ENCODE results near the gene GRM8.

Gene GRM8

GRCh38 chr7:127254163-127254684 lies 1.5 kb upstream of the GRM8 start:
- Histone ChIP-seq H3K4me1 (ENCODE audit: control insufficient read depth, insufficient read depth, low read length) (no peaks in the 10 kb centered on the region), H3K4me3 (ENCODE audit: insufficient read depth, low read depth, low read length) (peak overlapping the region; percentile 79), H3K27ac (ENCODE audit: insufficient read depth, low read depth, low read length, poor library complexity, severe bottlenecking) (no peak overlapping the region), H3K27me3 (ENCODE audit: control insufficient read depth, insufficient read depth, low read length, poor library complexity, severe bottlenecking) (peaks cover 50% of the 10 kb centered on the region), H3K36me3 (ENCODE audit: control insufficient read depth, insufficient read depth, low read length) (no peaks in the 10 kb centered on the region), H3K9me3 (ENCODE audit: control insufficient read depth, low read length) (no peaks in the 10 kb centered on the region)
- WGBS, 2 experiments, result 41 to 42% methylated on average over 10 to 11 of the region's 11 CpGs

DNA sequence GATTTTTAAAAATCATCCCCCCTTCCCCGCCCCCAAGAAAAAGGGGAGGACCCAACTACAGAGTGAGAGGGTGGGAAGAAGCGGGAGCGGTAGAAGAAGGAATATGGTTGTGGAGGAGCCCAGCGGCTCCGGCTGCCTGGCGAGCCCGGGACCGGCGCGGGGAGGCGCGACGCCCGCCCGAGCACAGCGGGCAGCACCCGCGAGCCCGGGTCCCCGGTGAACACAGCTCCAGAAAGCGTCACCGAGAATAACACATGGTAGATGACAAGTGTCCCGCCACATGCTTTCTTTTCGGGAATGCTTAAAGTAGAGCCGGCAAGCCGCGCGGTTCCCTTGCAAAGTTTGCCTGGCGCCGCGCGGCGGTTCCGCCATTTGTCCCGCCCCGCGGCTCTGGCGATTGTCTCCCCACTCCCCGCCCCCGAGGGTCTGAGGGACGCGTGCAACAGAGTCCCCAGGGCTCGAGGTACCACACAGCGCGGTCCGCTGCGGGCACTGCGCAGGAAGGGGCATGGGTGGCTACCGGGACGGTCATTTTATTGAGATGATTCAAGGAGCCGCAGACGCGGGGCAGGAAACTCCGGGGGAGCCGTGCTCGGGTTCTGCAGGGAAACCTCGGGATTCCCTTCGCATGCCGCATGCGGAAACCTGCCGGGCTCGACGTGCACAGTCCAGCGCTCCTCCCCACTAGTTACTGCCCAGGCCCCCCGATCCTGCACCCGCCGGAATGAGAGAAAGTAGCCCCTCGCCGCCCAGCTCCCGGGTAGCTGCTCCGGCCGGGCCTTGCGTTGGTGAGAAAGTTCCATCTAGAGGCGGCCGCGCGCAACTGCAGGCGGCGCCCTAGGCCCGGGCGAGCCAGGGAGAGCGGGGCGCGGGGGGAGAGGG lies 781 bp upstream of the GRM8 start:
- Histone ChIP-seq H3K27ac (ENCODE audit: insufficient read depth, low read depth, low read length, poor library complexity, severe bottlenecking) (no peak overlapping the region), H3K27me3 (ENCODE audit: control insufficient read depth, insufficient read depth, low read length, poor library complexity, severe bottlenecking) (peaks cover 57% of the 10 kb centered on the region), H3K36me3 (ENCODE audit: control insufficient read depth, insufficient read depth, low read length) (no peaks in the 10 kb centered on the region), H3K9me3 (ENCODE audit: control insufficient read depth, low read length) (no peaks in the 10 kb centered on the region), H3K4me3 (ENCODE audit: insufficient read depth, low read depth, low read length) (peak overlapping the region; percentile 79), H3K4me1 (ENCODE audit: control insufficient read depth, insufficient read depth, low read length) (no peaks in the 10 kb centered on the region)
- WGBS, 2 experiments, result 0 to 1% methylated on average over 83 to 84 of the region's 84 CpGs

DNA sequence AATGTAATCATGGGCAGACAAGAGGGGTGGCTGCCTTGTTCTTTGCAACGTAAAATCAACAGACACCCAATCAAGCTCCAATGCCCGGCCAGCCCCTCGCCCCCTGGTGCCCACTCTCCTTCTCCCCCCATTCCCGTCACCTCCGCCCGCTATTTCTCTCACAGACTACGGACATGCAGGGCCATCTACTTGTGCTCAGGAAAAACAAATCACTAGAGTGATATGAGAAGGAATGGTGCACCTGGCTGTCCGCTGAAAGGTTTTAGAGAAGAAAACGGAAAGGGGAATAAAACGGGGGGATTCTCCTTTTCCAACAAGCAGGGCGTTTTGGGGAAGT lies 396 bp downstream of the GRM8 start:
- no peak overlapping the region for H3K27ac ChIP-seq (ENCODE audit: insufficient read depth, low read depth, low read length, poor library complexity, severe bottlenecking)
- no peaks in the 10 kb centered on the region for H3K36me3 ChIP-seq (ENCODE audit: control insufficient read depth, insufficient read depth, low read length)
- H3K4me3 ChIP-seq (ENCODE audit: insufficient read depth, low read depth, low read length), result peak overlapping the region; percentile 79
- H3K4me1 ChIP-seq (ENCODE audit: control insufficient read depth, insufficient read depth, low read length), result no peaks in the 10 kb centered on the region
- 0% methylated on average over 10 to 11 of the region's 11 CpGs for WGBS, 2 experiments
- no peaks in the 10 kb centered on the region for H3K9me3 ChIP-seq (ENCODE audit: control insufficient read depth, low read length)
- H3K27me3 ChIP-seq (ENCODE audit: control insufficient read depth, insufficient read depth, low read length, poor library complexity, severe bottlenecking), result peaks cover 63% of the 10 kb centered on the region

GRCh38 chr7:127251465-127252376 lies 1.0 kb downstream of the GRM8 start:
- Histone ChIP-seq H3K27ac (ENCODE audit: insufficient read depth, low read depth, low read length, poor library complexity, severe bottlenecking) (no peak overlapping the region), H3K4me1 (ENCODE audit: control insufficient read depth, insufficient read depth, low read length) (no peaks in the 10 kb centered on the region), H3K4me3 (ENCODE audit: insufficient read depth, low read depth, low read length) (peak overlapping the region; percentile 79), H3K36me3 (ENCODE audit: control insufficient read depth, insufficient read depth, low read length) (no peaks in the 10 kb centered on the region), H3K9me3 (ENCODE audit: control insufficient read depth, low read length) (no peaks in the 10 kb centered on the region), H3K27me3 (ENCODE audit: control insufficient read depth, insufficient read depth, low read length, poor library complexity, severe bottlenecking) (peaks cover 63% of the 10 kb centered on the region)
- WGBS, 2 experiments, result 0% methylated on average over 81 of the region's 81 CpGs

- 7% methylated on average over 23 of the region's 23 CpGs for WGBS, 2 experiments
- H3K4me3 ChIP-seq (ENCODE audit: insufficient read depth, low read depth, low read length), result peak overlapping the region; percentile 79
These were observed 1.7 kb downstream of the GRM8 start for GRCh38 chr7:127251036-127251464.

DNA sequence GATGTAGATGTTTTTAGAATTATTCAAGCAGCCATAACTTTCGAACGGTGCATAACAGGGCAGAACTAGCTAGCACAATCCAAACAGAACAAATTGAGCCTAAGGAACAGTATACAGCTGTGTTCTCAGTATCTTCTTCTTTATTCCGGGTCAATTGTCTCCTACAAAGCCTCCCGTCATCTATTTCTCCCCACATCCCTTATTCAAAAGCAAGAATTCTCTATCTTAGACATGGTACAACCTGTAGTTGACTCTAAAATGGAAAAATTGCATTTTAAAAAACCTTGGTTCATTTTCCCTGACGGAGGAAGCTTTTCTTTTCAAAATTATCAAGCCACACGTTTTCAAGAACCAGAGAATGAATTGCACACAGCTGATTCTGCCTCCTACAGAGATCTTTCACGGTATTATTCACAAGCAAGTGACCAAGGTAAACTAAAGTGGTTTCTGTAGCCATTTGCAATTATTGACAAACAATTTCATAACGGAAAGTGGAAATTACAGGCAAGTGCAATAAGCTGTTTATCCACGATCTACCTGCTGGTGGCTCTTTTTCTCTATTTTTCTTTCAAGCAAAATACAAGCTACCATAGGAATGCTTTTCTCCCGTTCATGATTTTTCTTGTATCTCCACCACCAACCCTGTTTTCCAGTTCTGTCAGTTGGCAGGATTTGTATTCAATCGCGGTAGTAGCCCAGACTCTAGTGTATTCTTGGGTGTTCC lies 2.3 kb downstream of the GRM8 start:
- Histone ChIP-seq H3K27me3 (ENCODE audit: control insufficient read depth, insufficient read depth, low read length, poor library complexity, severe bottlenecking) (peaks cover 63% of the 10 kb centered on the region), H3K4me1 (ENCODE audit: control insufficient read depth, insufficient read depth, low read length) (no peaks in the 10 kb centered on the region), H3K9me3 (ENCODE audit: control insufficient read depth, low read length) (no peaks in the 10 kb centered on the region), H3K27ac (ENCODE audit: insufficient read depth, low read depth, low read length, poor library complexity, severe bottlenecking) (no peak overlapping the region), H3K36me3 (ENCODE audit: control insufficient read depth, insufficient read depth, low read length) (no peaks in the 10 kb centered on the region), H3K4me3 (ENCODE audit: insufficient read depth, low read depth, low read length) (peak overlapping the region; percentile 79)
- 37% methylated on average over 12 of the region's 12 CpGs for WGBS, 2 experiments

More at GRCh38 chr7:127251036-127251464, 1.7 kb downstream of the GRM8 start:
- H3K27me3 ChIP-seq (ENCODE audit: control insufficient read depth, insufficient read depth, low read length, poor library complexity, severe bottlenecking), result peaks cover 63% of the 10 kb centered on the region
- H3K4me1 ChIP-seq (ENCODE audit: control insufficient read depth, insufficient read depth, low read length), result no peaks in the 10 kb centered on the region
- no peaks in the 10 kb centered on the region for H3K36me3 ChIP-seq (ENCODE audit: control insufficient read depth, insufficient read depth, low read length)
- no peak overlapping the region for H3K27ac ChIP-seq (ENCODE audit: insufficient read depth, low read depth, low read length, poor library complexity, severe bottlenecking)
- no peaks in the 10 kb centered on the region for H3K9me3 ChIP-seq (ENCODE audit: control insufficient read depth, low read length)

GRCh38 chr7:127245607-127246006 lies 7.1 kb downstream of the GRM8 start:
- H3K36me3 ChIP-seq (ENCODE audit: control insufficient read depth, insufficient read depth, low read length), result no peaks in the 10 kb centered on the region
- no peak overlapping the region for H3K27ac ChIP-seq (ENCODE audit: insufficient read depth, low read depth, low read length, poor library complexity, severe bottlenecking)
- peaks cover 26% of the 10 kb centered on the region for H3K27me3 ChIP-seq (ENCODE audit: control insufficient read depth, insufficient read depth, low read length, poor library complexity, severe bottlenecking)
- H3K4me1 ChIP-seq (ENCODE audit: control insufficient read depth, insufficient read depth, low read length), result no peaks in the 10 kb centered on the region
- no peaks in the 10 kb centered on the region for H3K9me3 ChIP-seq (ENCODE audit: control insufficient read depth, low read length)
- 88 to 97% methylated on average over 1 of the region's 1 CpG for WGBS, 2 experiments
- H3K4me3 ChIP-seq (ENCODE audit: insufficient read depth, low read depth, low read length), result no peak overlapping the region

DNA sequence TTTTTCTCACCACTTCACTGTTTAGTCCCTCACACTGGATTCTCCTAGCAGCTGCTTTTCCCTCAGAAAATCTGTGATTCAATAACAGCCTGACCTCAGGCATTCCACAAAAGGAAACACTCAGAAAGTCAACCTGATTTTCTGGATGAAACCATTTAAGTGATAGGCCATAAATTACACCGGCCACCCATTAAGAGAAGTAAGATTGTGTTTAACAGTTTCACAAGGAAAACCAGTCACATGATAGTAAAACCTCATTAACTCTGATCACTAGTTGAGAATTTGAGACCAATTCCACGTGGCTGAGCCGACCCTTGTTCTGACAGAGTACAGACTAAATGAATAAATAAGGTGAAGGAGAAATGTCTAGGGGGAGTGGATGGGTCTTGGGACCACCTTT lies 7.7 kb downstream of the GRM8 start:
- peaks cover 20% of the 10 kb centered on the region for H3K27me3 ChIP-seq (ENCODE audit: control insufficient read depth, insufficient read depth, low read length, poor library complexity, severe bottlenecking)
- no peak overlapping the region for H3K27ac ChIP-seq (ENCODE audit: insufficient read depth, low read depth, low read length, poor library complexity, severe bottlenecking)
- H3K4me3 ChIP-seq (ENCODE audit: insufficient read depth, low read depth, low read length), result no peak overlapping the region
- no peaks in the 10 kb centered on the region for H3K4me1 ChIP-seq (ENCODE audit: control insufficient read depth, insufficient read depth, low read length)
- WGBS, 2 experiments, result 93% methylated on average over 3 of the region's 3 CpGs
- H3K9me3 ChIP-seq (ENCODE audit: control insufficient read depth, low read length), result no peaks in the 10 kb centered on the region
- no peaks in the 10 kb centered on the region for H3K36me3 ChIP-seq (ENCODE audit: control insufficient read depth, insufficient read depth, low read length)

GRCh38 chr7:127239814-127240213 lies 12.9 kb downstream of the GRM8 start:
- Histone ChIP-seq H3K27ac (ENCODE audit: insufficient read depth, low read depth, low read length, poor library complexity, severe bottlenecking) (no peak overlapping the region), H3K27me3 (ENCODE audit: control insufficient read depth, insufficient read depth, low read length, poor library complexity, severe bottlenecking) (no peaks in the 10 kb centered on the region), H3K4me3 (ENCODE audit: insufficient read depth, low read depth, low read length) (no peak overlapping the region), H3K4me1 (ENCODE audit: control insufficient read depth, insufficient read depth, low read length) (no peaks in the 10 kb centered on the region), H3K36me3 (ENCODE audit: control insufficient read depth, insufficient read depth, low read length) (no peaks in the 10 kb centered on the region), H3K9me3 (ENCODE audit: control insufficient read depth, low read length) (no peaks in the 10 kb centered on the region)
- 79 to 85% methylated on average over 6 of the region's 6 CpGs for WGBS, 2 experiments
